Measurements from ENCODE around the gene MAST4.
A peak's percentile ranks its signal among the peaks of the same experiment; 100 is the strongest.

Gene MAST4

DNA sequence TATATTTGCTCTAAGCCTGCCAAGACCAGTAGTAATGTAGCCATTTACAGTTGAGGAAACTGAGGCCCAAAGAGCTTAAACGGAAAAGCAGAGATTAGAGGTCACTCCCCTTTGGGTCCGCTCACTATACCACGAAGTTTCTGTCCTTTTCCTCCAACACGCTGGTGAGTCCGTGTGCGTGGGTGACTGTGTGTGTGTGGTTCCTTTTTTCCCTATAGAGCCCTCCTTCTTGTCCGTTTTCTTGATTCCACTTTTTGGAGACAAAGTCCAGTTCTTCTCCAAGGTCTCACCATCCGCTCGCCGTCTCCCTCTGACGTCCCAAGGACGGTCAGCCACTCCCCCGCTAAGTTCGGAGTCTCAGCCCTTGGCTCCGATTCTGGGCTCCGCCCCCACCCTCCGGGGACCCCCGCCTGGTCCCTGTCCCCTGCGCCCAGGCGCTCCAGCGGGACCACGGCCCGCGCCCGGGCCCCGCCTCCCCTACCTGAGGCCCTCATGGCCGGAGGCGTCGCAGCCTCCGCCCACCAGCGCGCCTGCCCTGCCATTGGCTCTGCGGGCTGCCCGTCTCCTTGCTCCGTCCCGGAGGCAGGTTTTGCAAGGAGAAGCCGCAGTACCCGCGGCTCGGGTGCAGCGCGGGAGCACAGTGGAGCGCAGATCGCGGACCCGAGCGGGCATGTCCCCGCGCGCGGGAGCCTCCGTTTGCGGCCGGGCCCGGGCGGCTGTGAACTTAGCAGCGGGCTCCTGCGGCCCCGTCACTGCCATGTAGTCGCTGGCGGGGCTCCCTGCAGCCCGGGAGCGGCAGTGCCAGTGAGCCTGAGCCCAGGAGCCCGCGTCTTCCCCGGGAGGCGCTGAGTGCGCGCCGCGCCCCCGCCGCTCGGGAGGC lies at the start of gene MAST4:
MAST4 (plus strand) TSS at position 638 of the 880 bp plus-strand sequence. CDS start 263 bp downstream, outside the sequence.
- H3K4me3 ChIP-seq (ENCODE audit: low read depth, low read length) = peak within 1 kb of the TSS; percentile 65
- peak; percentile 76 for DNase-seq (ENCODE audit: low read depth)
- in situ Hi-C loops (cut with HindIII; ENCODE audit: low sequenced_read_pairs) = no loop called here
- no peak for TF ChIP-seq CTCF (IDR thresholded peaks at IDR 0.05; ENCODE audit: low read depth, low read length, missing control alignments)

DNA sequence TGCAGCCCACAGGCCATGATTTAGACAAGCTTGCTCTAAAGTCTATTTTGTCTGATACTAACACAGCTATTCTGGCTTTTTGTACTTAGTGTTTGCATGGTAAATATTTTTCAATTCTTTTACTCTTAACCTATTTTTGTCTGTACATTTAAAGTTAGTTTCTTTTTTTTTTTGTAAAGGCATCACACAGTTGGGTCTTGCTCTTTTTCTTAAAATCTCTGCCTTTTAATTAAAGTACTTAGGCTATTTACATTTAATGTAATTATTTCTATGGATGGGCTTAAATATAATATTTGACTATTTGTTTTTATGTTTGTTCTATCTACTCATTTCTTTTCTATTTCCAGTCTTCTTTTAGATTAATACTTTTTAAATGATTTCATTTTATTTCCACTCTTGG lies 49.7 kb upstream of the MAST4 start:
- H3K4me3 ChIP-seq (ENCODE audit: low read depth, low read length) = no peak overlapping the region
- DNase-seq (ENCODE audit: low read depth) = no peak
- in situ Hi-C loops (cut with HindIII; ENCODE audit: low sequenced_read_pairs) = no loop called here
- no peak for TF ChIP-seq CTCF (IDR thresholded peaks at IDR 0.05; ENCODE audit: low read depth, low read length, missing control alignments)

- no peak for TF ChIP-seq CTCF (IDR thresholded peaks at IDR 0.05; ENCODE audit: low read depth, low read length, missing control alignments)
- in situ Hi-C loops (cut with HindIII; ENCODE audit: low sequenced_read_pairs) = no loop called here
- DNase-seq (ENCODE audit: low read depth) = no peak
These were observed 44.9 kb upstream of the MAST4 start for GRCh38 chr5:66551338-66551737.

GRCh38 chr5:66551945-66552344 lies 44.2 kb upstream of the MAST4 start:
- in situ Hi-C loops (cut with HindIII; ENCODE audit: low sequenced_read_pairs) = no loop called here
- no peak for TF ChIP-seq CTCF (IDR thresholded peaks at IDR 0.05; ENCODE audit: low read depth, low read length, missing control alignments)
- H3K4me3 ChIP-seq (ENCODE audit: low read depth, low read length) = no peak overlapping the region
- DNase-seq (ENCODE audit: low read depth) = peak; percentile 13

More at GRCh38 chr5:66551338-66551737, 44.9 kb upstream of the MAST4 start:
- H3K4me3 ChIP-seq (ENCODE audit: low read depth, low read length) = no peak overlapping the region

- DNase-seq (ENCODE audit: low read depth) = no peak
- in situ Hi-C loops (cut with HindIII; ENCODE audit: low sequenced_read_pairs) = no loop called here
- no peak overlapping the region for H3K4me3 ChIP-seq (ENCODE audit: low read depth, low read length)
- no peak for TF ChIP-seq CTCF (IDR thresholded peaks at IDR 0.05; ENCODE audit: low read depth, low read length, missing control alignments)
These were observed 42.8 kb upstream of the MAST4 start for GRCh38 chr5:66553368-66553912.

DNA sequence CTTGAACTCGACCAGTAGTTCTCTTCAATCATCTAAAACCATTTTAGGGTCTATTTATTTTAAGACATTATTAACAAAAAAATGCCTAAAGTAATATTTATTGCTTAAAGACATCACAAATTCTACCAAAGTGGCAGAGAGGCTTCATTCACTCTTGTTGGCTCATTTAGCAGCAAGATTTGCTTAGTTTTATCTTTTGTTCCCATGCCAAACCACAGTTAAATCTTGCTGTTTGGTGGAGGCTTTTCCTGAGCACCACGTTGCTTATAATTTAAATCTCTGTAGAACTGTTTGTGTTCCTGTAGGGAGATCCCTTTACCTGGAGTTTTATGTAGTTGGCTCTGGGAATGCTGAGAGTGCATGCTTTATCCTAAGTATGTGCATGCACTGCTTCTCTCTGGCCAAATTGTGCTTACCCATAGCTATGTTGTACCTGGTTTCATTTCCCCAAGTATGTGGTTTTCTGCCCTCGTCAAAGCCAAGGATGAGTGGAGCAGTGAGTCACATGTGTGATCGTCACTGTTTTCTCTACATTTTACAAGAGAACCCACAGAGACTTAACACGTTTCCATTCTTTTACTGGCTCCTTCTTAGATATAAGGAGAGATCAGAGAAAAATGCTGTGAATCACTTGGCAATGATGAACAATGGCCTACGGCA lies 42.1 kb upstream of the MAST4 start:
- no peak for TF ChIP-seq CTCF (IDR thresholded peaks at IDR 0.05; ENCODE audit: low read depth, low read length, missing control alignments)
- in situ Hi-C loops (cut with HindIII; ENCODE audit: low sequenced_read_pairs) = no loop called here
- no peak overlapping the region for H3K4me3 ChIP-seq (ENCODE audit: low read depth, low read length)
- peak; percentile 76 for DNase-seq (ENCODE audit: low read depth)
